ENCODE measurements around the gene WWOX.

WWOX gene

GRCh38 chr16:78629173-78629572, 529.7 kb downstream of the WWOX start:
- no peak for ATAC-seq

DNA sequence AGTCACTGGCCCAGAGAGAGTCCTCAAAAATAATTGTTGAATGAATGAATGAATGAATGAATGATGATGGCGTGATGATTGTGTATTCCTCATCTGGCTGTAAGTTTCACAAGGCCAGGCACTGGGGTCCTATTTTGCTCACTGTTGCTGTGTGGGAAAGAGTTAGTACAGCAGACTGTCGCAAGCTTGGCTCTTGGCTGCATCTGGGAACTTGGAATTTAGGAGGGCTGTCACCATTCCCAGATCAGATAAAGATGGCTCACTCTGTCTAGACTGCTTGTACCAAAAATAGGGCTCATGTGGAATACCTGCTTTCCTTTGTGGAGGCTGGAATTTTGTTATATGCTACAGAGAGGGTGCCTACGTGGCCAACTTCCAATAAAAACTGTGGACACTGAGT, 530.6 kb downstream of the WWOX start:
- no peak for ATAC-seq

GRCh38 chr16:78633551-78633950, 534.1 kb downstream of the WWOX start:
- ATAC-seq: no peak

DNA sequence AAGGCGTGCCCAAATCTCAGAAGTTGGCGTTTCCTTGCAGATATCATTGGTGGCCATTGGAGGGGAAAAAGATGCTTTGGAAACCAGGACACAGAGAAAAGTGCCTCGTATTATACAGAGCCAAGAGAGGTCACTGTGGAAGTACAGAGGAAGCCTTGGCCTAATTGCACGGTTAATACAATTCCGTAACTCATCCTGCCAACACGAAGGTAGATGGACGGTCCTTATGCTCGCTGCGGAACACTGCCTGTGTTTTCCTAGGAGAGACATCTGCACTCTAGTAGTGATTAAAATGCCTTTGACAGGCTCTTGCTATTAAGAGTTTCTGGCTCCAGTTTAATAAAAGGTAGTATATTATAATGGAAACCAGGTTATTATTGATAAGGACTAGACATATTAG, 536.4 kb downstream of the WWOX start:
- no peak for ATAC-seq

- ATAC-seq: no peak
Measured at GRCh38 chr16:78638371-78638770, 538.9 kb downstream of the WWOX start.

DNA sequence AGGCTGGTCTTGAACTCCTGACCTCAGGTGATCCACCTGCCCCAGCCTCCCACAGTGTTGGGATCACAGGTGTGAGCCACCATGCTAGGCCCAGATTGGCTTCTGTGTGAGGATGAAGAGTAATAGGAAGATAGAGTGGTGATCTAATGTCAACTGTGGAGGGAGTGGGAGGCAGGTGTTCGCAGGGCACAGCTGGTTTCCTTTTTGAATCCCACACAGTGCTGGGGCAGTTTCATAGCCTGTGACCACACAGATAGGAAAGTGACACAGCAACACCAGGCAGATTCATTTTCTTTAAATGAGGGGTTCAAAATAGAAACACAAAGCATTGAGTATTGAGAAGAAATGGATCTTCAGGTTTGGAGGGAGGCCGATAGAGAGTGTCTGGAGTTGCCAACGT, 540.3 kb downstream of the WWOX start:
- no peak for ATAC-seq

GRCh38 chr16:78640886-78641285, 541.4 kb downstream of the WWOX start:
- ATAC-seq: no peak

DNA sequence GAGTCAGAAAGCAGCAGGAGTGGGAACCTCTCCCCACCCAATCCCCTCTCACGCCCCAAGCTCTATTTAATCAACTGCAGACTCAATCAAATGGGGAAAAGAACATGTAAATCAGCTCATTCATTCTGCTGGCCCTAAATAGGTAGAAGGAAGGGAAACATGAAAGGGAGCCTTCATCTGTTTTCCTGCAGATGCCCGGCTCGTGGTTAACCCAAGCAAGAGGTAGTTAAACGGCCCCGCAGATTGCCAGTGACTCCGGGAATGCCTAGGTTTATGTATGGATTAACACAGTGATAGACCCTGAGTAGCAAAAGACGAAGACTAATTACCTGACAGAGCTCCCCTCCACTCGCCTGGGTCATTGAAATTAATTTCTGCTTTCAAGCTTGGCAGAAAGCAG, 542.0 kb downstream of the WWOX start:
- ATAC-seq: no peak

- ATAC-seq: no peak
Measured at GRCh38 chr16:78642621-78643285, 543.3 kb downstream of the WWOX start.

DNA sequence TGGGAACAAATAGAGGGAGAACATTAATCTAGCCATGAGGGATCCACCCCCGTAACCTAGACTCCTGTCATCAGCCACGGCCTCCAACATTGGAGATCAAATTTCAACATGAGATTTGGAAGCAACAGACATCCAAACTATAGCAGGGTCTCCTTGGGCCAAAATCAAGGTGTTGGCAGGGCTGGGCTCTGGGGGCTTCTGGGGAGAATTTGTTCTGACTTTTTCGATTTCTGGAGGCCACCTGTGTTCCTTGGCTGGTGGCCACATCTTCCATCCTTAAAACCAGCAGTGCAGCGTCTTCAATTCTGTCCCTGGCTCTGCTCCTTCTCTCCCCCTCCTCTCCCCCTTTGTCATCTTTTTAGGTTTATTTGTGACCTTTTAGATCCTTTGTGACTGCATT, 546.2 kb downstream of the WWOX start:
- ATAC-seq: no peak

DNA sequence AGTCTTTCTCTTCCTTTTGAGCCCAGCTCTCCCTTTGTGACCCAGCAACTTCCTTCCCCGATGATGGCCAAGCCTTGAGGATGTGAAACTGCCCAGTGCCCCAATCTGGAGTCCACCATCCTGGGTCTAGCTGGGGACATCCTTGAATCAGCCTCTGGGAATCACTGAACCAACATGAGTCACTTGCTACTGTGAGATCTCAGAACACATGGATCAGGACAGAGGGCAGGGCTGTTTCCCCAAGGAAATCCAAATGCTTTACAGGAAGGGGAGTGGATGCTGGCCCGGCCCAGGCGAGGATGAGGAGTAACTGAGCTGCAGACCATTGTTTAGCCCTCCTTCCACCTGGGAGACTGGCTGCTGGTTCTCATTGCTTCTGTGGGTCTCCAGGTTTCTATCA, 547.6 kb downstream of the WWOX start:
- ATAC-seq: no peak

DNA sequence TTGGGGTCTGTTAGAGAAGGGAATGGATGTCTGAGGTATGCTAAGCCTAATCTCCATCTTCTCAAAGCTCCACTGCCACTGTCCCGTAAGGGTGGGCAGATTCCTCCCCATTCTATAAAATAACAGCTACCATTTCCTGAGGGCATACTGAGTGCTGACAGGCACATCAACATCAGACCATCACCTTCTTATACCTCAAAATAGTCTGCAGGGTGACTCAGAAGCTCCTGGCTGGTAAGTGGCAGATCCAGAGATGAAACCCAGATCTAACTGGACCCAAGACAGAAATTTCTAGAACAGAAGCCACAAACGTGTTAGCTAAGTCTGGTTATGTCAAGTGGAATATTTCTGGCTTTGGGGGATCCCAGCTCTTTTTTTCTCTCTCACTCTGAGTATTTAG, 548.0 kb downstream of the WWOX start:
- ATAC-seq: no peak

DNA sequence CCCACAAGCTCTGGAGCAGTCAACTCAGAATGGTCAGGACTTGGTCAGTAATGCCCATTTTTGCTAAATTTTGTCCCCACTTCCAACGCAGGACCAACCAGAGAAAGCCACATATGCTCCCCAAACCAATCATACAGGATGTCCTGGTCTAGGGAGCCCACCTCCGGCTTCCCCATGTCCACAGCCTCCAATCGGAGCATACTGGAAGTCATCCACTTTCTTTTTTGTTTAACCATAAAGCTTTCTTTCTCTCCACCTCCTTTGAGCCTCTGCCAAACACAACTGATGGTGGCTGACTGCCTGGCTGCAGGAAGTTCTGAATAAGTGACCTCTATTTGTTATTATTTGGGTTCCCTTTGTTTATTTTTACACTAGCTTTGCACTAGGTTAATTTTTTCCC, 549.1 kb downstream of the WWOX start:
- ATAC-seq: no peak

DNA sequence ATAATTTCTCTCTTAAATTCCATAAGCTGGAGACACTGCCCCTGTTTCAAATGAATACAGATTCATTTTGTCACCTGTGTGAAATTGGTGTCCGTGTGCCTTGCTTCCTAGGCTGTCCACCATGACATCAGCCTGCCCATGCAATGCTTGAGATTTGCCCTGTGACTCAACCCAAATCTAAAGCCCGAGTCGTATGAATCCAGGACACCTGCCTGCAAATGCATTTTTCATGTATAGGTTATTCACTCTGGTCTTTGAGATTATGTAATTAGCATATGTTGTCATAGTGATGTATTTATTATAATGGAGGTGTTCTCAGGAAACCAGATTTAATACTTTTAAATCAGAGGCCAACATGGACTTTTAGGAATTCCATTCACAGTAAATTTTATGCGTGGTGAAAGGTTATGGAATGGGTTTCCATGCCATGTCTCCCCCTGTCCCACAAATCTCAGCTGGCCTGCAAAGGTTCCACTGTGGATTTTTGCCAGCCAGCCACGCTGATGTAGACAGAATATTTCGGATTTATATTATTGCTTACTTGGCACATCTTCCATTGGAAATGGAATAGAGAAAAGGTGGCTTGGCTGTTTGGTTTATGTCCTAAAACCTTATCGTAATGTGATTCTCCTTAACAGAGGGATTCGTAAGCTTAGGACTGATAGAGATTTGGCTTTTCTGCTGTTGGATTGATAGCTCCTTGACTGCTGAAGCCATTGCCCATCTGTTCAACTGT, 551.1 kb downstream of the WWOX start:
- no peak for ATAC-seq

- ATAC-seq: no peak
Measured at GRCh38 chr16:78654929-78655328, 555.5 kb downstream of the WWOX start.

DNA sequence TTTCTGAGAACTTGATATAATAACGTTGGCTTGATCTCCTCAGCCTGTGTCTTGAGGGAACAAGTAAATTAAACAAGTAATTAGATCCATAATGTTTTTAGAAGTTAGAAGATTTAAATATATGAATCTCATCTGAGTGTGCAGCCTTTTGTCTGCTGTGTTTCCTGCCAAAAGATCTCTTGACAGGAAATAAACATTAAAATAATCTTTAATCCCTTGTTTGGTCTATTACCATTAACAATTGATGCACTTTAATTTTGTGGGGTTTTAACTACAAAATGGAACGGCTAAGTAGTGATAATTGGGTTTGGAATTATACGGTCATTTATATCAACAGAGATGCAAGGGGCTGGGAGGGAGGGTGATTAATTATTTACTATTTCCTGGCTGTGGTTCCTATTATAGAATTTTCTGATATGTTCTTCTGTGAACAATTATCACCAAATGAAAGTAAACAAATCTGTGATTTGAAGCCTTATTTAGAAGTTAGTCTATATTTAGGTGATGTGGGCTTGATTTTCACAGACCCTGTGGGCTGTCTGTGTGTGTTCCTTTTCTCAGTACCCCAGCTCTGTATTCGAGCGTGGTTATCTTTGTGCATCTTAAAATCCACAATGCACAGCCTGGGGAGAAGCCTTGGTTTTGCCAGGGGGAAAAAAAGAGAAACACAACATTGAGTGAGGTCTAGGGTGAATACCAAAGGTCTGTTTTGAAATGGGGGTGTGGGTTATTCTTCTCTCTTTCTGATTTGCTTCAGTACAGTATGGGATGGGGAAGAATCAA, 556.1 kb downstream of the WWOX start:
- no peak for ATAC-seq

- ATAC-seq: no peak
Measured at GRCh38 chr16:78656887-78657286, 557.4 kb downstream of the WWOX start.

GRCh38 chr16:78659216-78659615, 559.8 kb downstream of the WWOX start:
- no peak for ATAC-seq

DNA sequence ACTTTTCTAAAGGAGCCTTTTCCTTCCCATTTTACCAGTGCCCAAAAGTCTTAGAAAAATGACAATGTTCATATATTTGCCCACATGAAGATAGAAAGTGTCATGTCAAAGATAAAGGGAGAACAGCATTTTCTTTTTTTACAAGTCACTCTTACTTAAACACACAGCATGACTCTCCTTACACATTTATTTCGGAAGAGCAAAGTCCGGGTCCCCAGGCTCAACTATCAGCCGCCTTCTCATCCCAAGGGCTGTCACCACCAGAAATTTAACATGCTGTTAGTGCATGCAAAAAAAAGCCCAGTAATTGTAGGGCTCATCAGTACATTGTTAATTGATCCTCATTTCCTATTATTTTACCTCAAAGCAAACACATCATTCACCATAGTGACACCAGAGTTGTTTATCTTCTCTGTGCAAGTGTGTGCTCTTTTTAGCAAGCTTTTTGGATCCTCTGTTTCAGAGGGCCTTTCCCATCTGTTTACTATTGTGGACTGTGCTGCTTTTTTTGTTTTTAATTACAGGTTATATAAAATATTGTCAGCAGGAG, 560.3 kb downstream of the WWOX start:
- no peak for ATAC-seq

- no peak for ATAC-seq
Measured at GRCh38 chr16:78660795-78661194, 561.3 kb downstream of the WWOX start.

DNA sequence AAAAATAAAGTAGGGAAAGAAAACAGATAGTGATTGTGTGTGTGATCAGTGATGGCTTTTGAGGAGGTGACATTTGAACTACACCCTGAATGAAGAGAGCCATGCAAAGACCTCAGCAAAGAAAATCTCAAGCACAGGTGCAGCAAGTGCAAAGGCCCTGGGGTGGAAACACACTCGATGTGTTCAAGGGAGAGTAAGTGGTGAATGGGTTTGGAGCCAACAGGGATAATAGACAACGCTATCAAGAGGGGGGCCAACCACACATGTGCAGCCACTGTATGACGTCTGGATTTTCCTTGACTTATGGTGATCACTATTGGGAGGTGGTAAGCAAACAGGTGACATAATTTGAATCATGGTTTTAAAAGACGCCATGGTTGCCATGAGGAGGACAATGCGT, 564.2 kb downstream of the WWOX start:
- no peak for ATAC-seq

- ATAC-seq: no peak
Measured at GRCh38 chr16:78664811-78665772, 565.6 kb downstream of the WWOX start.
